Activated CD4-positive, alpha-beta memory T cell treated with anti-CD3 and anti-CD28 coated beads, Interleukin-2, amount 10 ng/mL, durations not matched to agents 7 days and 5 days (primary cell): ENCODE results near the gene RHPN2. TPM values are rescaled to one million over a fixed set of nuclear protein-coding genes. Genes with fewer than 3 reads are reported as not detected.

Source experiments
- total RNA-seq, 2 experiments: library from RNA; stranded (reverse); gene quantifications; one replicate each; pipeline ENCODE4 v1.2.3, GENCODE V29; 2021

The RHPN2 gene
- total RNA-seq, 2 experiments from 2014 or later, result 0.70 to 1.2 TPM

Other genes with a start within 250 kb of the RHPN2 start
- under 1 TPM; 0.20 to 0.30 TPM for gene SLC7A9, start 195.1 kb downstream of the RHPN2 start, total RNA-seq
- 10 to 100 TPM; 18.1 to 19.8 TPM for gene CEP89, start 92.9 kb downstream of the RHPN2 start, total RNA-seq
- 1 to 10 TPM; 5.3 to 7.6 TPM for gene FAAP24, start 92.6 kb downstream of the RHPN2 start, total RNA-seq
- gene GPATCH1, start 16.3 kb upstream of the RHPN2 start, total RNA-seq, result 10 to 100 TPM; 10.8 to 11.0 TPM
- not detected for gene WDR88, start 67.2 kb upstream of the RHPN2 start, total RNA-seq
- not detected for gene LRP3, start 129.4 kb upstream of the RHPN2 start, total RNA-seq
- not detected for gene SLC7A10, start 161.0 kb upstream of the RHPN2 start, total RNA-seq
- gene CEBPA, start 237.6 kb upstream of the RHPN2 start, total RNA-seq, result under 1 TPM; 0.18 to 0.20 TPM